IMR-90 (cell line): Measurements from ENCODE around the gene CSRP2. TPM values are rescaled to one million over a fixed set of nuclear protein-coding genes. Genes with fewer than 3 reads are reported as not detected.

Source experiments
- ATAC-seq: fragments of 200-7000 bp; cut with Tn5 transposase; 2 replicates; pipeline ENCODE4 v1.9.1; 2020; ENCODE audit warnings: low read depth, mild to moderate bottlenecking, moderate library complexity
- BruUV-seq: library from RNA; stranded (reverse); fragments of 400-500 nt; replicated peaks from 2 replicates; lab custom pipeline; 2021; lab: Mats Ljungman, UMichigan
- CTCF ChIA-PET: fragments of 300-600 bp; formaldehyde crosslinking; extraction: SDS; loops from one replicate; lab custom pipeline; 2021; ENCODE audit warnings: antibody characterized with exemption; lab: Yijun Ruan, JAX
- POLR2A ChIA-PET: fragments of 300-600 bp; sonication (Branson Sonifier 250); formaldehyde crosslinking; loops from one replicate; lab custom pipeline; 2022; ENCODE audit warnings: antibody characterized with exemption; ENCODE audit not compliant: unreplicated experiment; lab: Charles Lee
- DNase-seq: peaks from one replicate; pipeline ENCODE4 v3.0.0; 2013
- H2AFZ ChIP-seq: replicated peaks from 2 replicates; pipeline ENCODE3; 2013; ENCODE audit warnings: low read length, mild to moderate bottlenecking; ENCODE audit not compliant: poor library complexity
- H2AK5ac ChIP-seq: 2 replicates; pipeline ENCODE4 v1.6.1; 2013; ENCODE audit warnings: low read depth, low read length, inconsistent platforms
- H2AK9ac ChIP-seq: replicated peaks from 2 replicates; pipeline ENCODE3; 2013; ENCODE audit warnings: mild to moderate bottlenecking, low read depth, low read length, moderate library complexity; ENCODE audit not compliant: poor library complexity
- H2BK120ac ChIP-seq: 2 replicates; pipeline ENCODE4 v1.6.1; 2013; ENCODE audit warnings: low read depth, low read length, inconsistent platforms
- H2BK15ac ChIP-seq: 3 replicates; pipeline ENCODE4 v1.6.1; 2013; ENCODE audit warnings: low read depth, low read length, inconsistent platforms
- H2BK20ac ChIP-seq: 2 replicates; pipeline ENCODE4 v1.6.1; 2013; ENCODE audit warnings: low read depth, mild to moderate bottlenecking, inconsistent platforms, low read length, moderate library complexity
- H2BK5ac ChIP-seq: 2 replicates; pipeline ENCODE4 v1.6.1; 2013; ENCODE audit warnings: mild to moderate bottlenecking, low read depth, low read length, inconsistent platforms; ENCODE audit not compliant: poor library complexity, severe bottlenecking
- H3K14ac ChIP-seq: replicated peaks from 2 replicates; pipeline ENCODE4 v1.6.1; 2013; ENCODE audit warnings: low read depth, low read length, inconsistent platforms
- H3K18ac ChIP-seq: 2 replicates; pipeline ENCODE4 v1.6.1; 2013; ENCODE audit warnings: low read depth, low read length, control low read depth
- H3K23ac ChIP-seq: 2 replicates; pipeline ENCODE4 v1.6.1; 2013; ENCODE audit warnings: low read depth, low read length, inconsistent platforms
- H3K27ac ChIP-seq: 2 replicates; pipeline ENCODE4 v1.5.1; 2013; ENCODE audit warnings: mild to moderate bottlenecking, control low read depth, low read length; ENCODE audit not compliant: insufficient read depth
- H3K27me3 ChIP-seq: 2 replicates; pipeline ENCODE4 v1.6.1; 2013; ENCODE audit warnings: low read length; ENCODE audit not compliant: control insufficient read depth, insufficient read depth
- H3K36me3 ChIP-seq: 2 replicates; pipeline ENCODE4 v1.6.1; 2013; ENCODE audit warnings: low read length, mixed read lengths; ENCODE audit not compliant: control insufficient read depth, insufficient read depth
- H3K4ac ChIP-seq: 2 replicates; pipeline ENCODE4 v1.6.1; 2013; ENCODE audit warnings: low read depth, low read length, inconsistent platforms
- H3K4me1 ChIP-seq: 2 replicates; pipeline ENCODE4 v1.6.1; 2013; ENCODE audit warnings: low read length, mixed read lengths; ENCODE audit not compliant: control insufficient read depth, insufficient read depth
- H3K4me2 ChIP-seq: 2 replicates; pipeline ENCODE4 v1.6.1; 2013; ENCODE audit warnings: low read depth, mild to moderate bottlenecking, control low read depth, low read length, moderate library complexity
- H3K4me3 ChIP-seq: 2 replicates; pipeline ENCODE4 v1.5.1; 2013; ENCODE audit warnings: low read depth, mild to moderate bottlenecking, control low read depth, low read length, moderate library complexity; ENCODE audit not compliant: insufficient read depth
- H3K56ac ChIP-seq: 2 replicates; pipeline ENCODE4 v1.6.1; 2013; ENCODE audit warnings: low read length, inconsistent platforms; ENCODE audit not compliant: insufficient read depth; ENCODE audit errors: extremely low read depth
- H3K79me1 ChIP-seq, 2 experiments: 2 replicates each; pipeline ENCODE4 v1.6.1; 2013; ENCODE audit warnings: low read length in 2 of 2, inconsistent platforms in 1 of 2, low read depth in 1 of 2
- H3K9ac ChIP-seq: 2 replicates; pipeline ENCODE4 v1.6.1; 2013; ENCODE audit warnings: low read depth, low read length, control low read depth
- H3K9me1 ChIP-seq: 2 replicates; pipeline ENCODE4 v1.6.1; 2013; ENCODE audit warnings: low read length, inconsistent platforms; ENCODE audit not compliant: insufficient read depth
- H3K9me3 ChIP-seq: 2 replicates; pipeline ENCODE4 v1.6.1; 2013; ENCODE audit warnings: low read length; ENCODE audit not compliant: control insufficient read depth, insufficient read depth
- H4K20me1 ChIP-seq: 2 replicates; pipeline ENCODE4 v1.6.1; 2013; ENCODE audit warnings: low read length, inconsistent platforms; ENCODE audit not compliant: insufficient read depth
- H4K5ac ChIP-seq: 2 replicates; pipeline ENCODE4 v1.6.1; 2013; ENCODE audit warnings: mild to moderate bottlenecking, low read depth, low read length, control low read depth
- H4K8ac ChIP-seq, 2 experiments: 2 replicates each; pipeline ENCODE4 v1.6.1; 2013; ENCODE audit warnings: low read depth in 2 of 2, low read length in 2 of 2, control low read depth in 1 of 2, inconsistent platforms in 1 of 2
- H4K91ac ChIP-seq: 2 replicates; pipeline ENCODE4 v1.6.1; 2013; ENCODE audit warnings: low read depth, low read length, inconsistent platforms; ENCODE audit not compliant: insufficient read depth
- BHLHE40 ChIP-seq: fragments of 150-350 bp; IDR thresholded peaks from 2 replicates; pipeline ENCODE4 v1.6.1; 2016; ENCODE audit warnings: mild to moderate bottlenecking, low read depth, low read length
- CEBPB ChIP-seq: IDR thresholded peaks from 2 replicates; pipeline ENCODE4 v1.6.1; 2012; ENCODE audit warnings: low read depth, low read length, improper control_type of control experiment
- CHD1 ChIP-seq: IDR thresholded peaks from 2 replicates; pipeline ENCODE4 v1.6.1; 2012; ENCODE audit warnings: low read depth, low read length, improper control_type of control experiment
- FOS ChIP-seq: fragments of 150-350 bp; IDR thresholded peaks from 2 replicates; pipeline ENCODE4 v1.6.1; 2016; ENCODE audit warnings: low read depth, low read length
- MAFK ChIP-seq: IDR thresholded peaks from 2 replicates; pipeline ENCODE4 v1.6.1; 2012; ENCODE audit warnings: low read depth, low read length, improper control_type of control experiment
- MAZ ChIP-seq: IDR thresholded peaks from 2 replicates; pipeline ENCODE4 v1.6.1; 2012; ENCODE audit warnings: low read depth, mild to moderate bottlenecking, low read length, improper control_type of control experiment, moderate library complexity, borderline replicate concordance
- MXI1 ChIP-seq: IDR thresholded peaks from 2 replicates; pipeline ENCODE4 v1.6.1; 2012; ENCODE audit warnings: low read depth, mild to moderate bottlenecking, low read length, moderate library complexity, borderline replicate concordance
- NFE2L2 ChIP-seq: fragments of 150-350 bp; IDR thresholded peaks from 2 replicates; pipeline ENCODE4 v1.6.1; 2016; ENCODE audit warnings: low read depth, mild to moderate bottlenecking, low read length
- POLR2A ChIP-seq: IDR thresholded peaks from 2 replicates; pipeline ENCODE4 v1.6.1; 2012; ENCODE audit warnings: mild to moderate bottlenecking, low read depth, low read length
- RAD21 ChIP-seq: IDR thresholded peaks from 2 replicates; pipeline ENCODE4 v1.6.1; 2012; ENCODE audit warnings: low read length, improper control_type of control experiment
- RCOR1 ChIP-seq: IDR thresholded peaks from 2 replicates; pipeline ENCODE4 v1.6.1; 2012; ENCODE audit warnings: mild to moderate bottlenecking, low read length, improper control_type of control experiment; ENCODE audit not compliant: insufficient replicate concordance
- RFX5 ChIP-seq: IDR thresholded peaks from 2 replicates; pipeline ENCODE4 v1.8.0; 2012; ENCODE audit warnings: low read depth, mild to moderate bottlenecking, low read length, moderate library complexity
- SMC3 ChIP-seq: fragments of 150-350 bp; IDR thresholded peaks from 2 replicates; pipeline ENCODE4 v1.6.1; 2016; ENCODE audit warnings: low read depth, mild to moderate bottlenecking, antibody characterized with exemption, low read length, moderate library complexity
- WGBS, 2 experiments: methylation state at CpG; one replicate each; pipeline versions ENCODE4 v1.1.5 to v1.1.7; 2013; ENCODE audit warnings: missing lambda C conversion rate in 2 of 2; ENCODE audit not compliant: insufficient read length in 1 of 2; ENCODE audit errors: extremely low coverage in 2 of 2; 5-methylcytosine and 5-hydroxymethylcytosine counted together
- dilution Hi-C: fragments of 300-500 bp; cut with HindIII; formaldehyde crosslinking; loops from one replicate; pipeline ENCODE4 v1.14.3; 2018; ENCODE audit warnings: low sequenced_read_pairs; ENCODE audit not compliant: unreplicated experiment
- in situ Hi-C: fragments of 300-500 bp; cut with MboI; formaldehyde crosslinking; loops from 3 replicates; pipeline ENCODE4 v1.14.3; 2019; ENCODE audit warnings: low sequenced_read_pairs, inconsistent platforms, mixed read lengths
- intact Hi-C: fragments of 100-400 bp; cut with micrococcal nuclease; formaldehyde crosslinking; loops from 2 replicates; pipeline ENCODE4 v1.10.0; 2022
- polyA plus RNA-seq, 3 experiments: library from polyadenylated mRNA; depleted of rRNA; stranded (reverse); fragments of >200 nt; gene quantifications; 2 replicates each; pipeline ENCODE4 v1.2.3, GENCODE V29; 2012; ENCODE audit warnings: low replicate concordance in 1 of 3
- total RNA-seq: library from RNA; depleted of rRNA; stranded (reverse); fragments of >200 nt; gene quantifications from 2 replicates; pipeline ENCODE4 v1.2.3, GENCODE V29; 2012
- TF ChIP-seq, protein P1 (sequence below): fragments of 150-350 bp; IDR thresholded peaks from 2 replicates; pipeline ENCODE4 v1.6.1; 2016; ENCODE audit warnings: low read depth, mild to moderate bottlenecking, low read length, moderate library complexity, borderline replicate concordance
- TF ChIP-seq, protein P2 (sequence below): fragments of 150-350 bp; IDR thresholded peaks from 2 replicates; pipeline ENCODE4 v1.6.1; 2017; ENCODE audit warnings: mild to moderate bottlenecking, antibody characterized with exemption, low read length, low read depth

The CSRP2 gene
- total and polyA plus RNA-seq, 2 of the 4 experiments (the other 2 are of a cell fraction), result 156 to 179 TPM

DNA sequence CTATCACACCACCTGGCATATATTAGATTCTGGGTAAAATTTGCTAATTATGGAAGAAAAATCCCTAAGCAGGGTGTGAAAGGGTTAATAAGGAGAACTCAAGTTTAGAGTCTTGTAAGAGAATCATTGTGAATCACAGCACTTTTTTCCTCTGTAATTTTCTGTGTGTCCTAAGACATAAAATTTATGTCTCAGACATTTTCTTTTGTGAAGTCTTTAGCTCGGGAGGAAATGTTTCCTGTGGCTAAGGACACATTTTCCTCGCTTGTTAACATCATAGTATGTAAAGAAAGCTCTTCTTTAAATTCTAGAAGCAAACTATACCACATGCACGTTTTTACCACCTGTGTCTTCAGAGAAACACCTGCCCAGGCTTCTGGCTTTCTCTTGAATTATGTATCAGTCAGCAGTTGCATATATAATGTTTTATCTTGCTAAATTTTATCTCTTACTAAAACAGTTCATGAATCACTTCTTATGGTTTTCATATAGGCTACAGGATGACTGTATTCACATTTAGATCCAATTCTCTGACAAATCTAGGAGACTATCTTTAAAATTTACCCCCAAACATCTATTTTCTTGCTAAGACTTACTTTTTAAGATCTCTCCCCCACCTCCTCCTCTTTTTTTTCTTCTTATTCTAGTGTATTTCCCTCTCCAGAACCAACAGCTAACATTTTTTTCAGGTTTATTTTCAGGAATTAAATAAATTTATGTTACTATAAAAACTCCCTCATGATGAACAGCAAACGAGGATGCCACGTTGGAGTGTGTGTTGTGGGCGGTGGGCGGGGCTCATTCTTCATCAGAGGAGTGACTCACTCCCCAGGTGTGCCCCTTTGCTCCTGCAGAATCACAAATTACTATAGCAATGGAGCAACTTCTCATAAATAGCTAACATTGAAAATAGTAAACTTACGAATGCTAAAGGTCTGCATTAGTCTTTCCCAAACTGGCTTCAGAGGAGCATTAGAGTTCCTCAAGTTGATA lies 11.6 kb upstream of the CSRP2 start:
- no CpG with 5 or more reads among the region's 8 CpGs for WGBS, 2 experiments
- intact Hi-C loops, result no loop called here
- H2AK5ac ChIP-seq, result no peak overlapping the region
- no peak overlapping the region for H2BK120ac ChIP-seq
- H4K5ac ChIP-seq, result no peak overlapping the region
- ChIA-PET CTCF (no interaction called here), POLR2A (no interaction called here)
- no peak overlapping the region for H3K56ac ChIP-seq
- H3K4me2 ChIP-seq, result no peak overlapping the region
- H2BK5ac ChIP-seq, result no peak overlapping the region
- no peak overlapping the region for H2AFZ ChIP-seq
- H3K23ac ChIP-seq, result no peak overlapping the region
- dilution Hi-C loops, result no loop called here
- no peaks in the 10 kb centered on the region for H3K36me3 ChIP-seq
- no peak overlapping the region for H2BK20ac ChIP-seq
- H4K8ac ChIP-seq, result no peak overlapping the region
- no peak overlapping the region for H3K4me3 ChIP-seq
- BruUV-seq, result no TSS peak
- H2BK15ac ChIP-seq, result no peak overlapping the region
- in situ Hi-C loops, result no loop called here
- H3K27ac ChIP-seq, result no peak overlapping the region
- peaks cover 4% of the 10 kb centered on the region; the same call in 1 of the 2 replicates for H3K9me3 ChIP-seq
- H3K9ac ChIP-seq, result no peak overlapping the region
- H3K27me3 ChIP-seq, result no peaks in the 10 kb centered on the region; the same call in 1 of the 2 replicates
- no peaks in the 10 kb centered on the region for H3K9me1 ChIP-seq
- no peak overlapping the region for H3K14ac ChIP-seq
- H3K18ac ChIP-seq, result no peak overlapping the region
- no peak overlapping the region for H4K91ac ChIP-seq
- no peaks in the 10 kb centered on the region for H3K4me1 ChIP-seq
- H4K20me1 ChIP-seq, result no peaks in the 10 kb centered on the region
- H3K79me1 ChIP-seq, result no peaks in the 10 kb centered on the region
- DNase-seq, result no peak
- no peak overlapping the region for H2AK9ac ChIP-seq
- ATAC-seq, result no peak
- no peak overlapping the region for H3K4ac ChIP-seq
- TF ChIP-seq MAZ (no peak), CHD1 (no peak), MAFK (no peak), POLR2A (no peak), SMC3 (no peak), FOS (no peak), BHLHE40 (no peak), MXI1 (no peak), RCOR1 (no peak), RAD21 (no peak), CEBPB (no peak), RFX5 (no peak), NFE2L2 (no peak)
- TF ChIP-seq, protein P1, sequence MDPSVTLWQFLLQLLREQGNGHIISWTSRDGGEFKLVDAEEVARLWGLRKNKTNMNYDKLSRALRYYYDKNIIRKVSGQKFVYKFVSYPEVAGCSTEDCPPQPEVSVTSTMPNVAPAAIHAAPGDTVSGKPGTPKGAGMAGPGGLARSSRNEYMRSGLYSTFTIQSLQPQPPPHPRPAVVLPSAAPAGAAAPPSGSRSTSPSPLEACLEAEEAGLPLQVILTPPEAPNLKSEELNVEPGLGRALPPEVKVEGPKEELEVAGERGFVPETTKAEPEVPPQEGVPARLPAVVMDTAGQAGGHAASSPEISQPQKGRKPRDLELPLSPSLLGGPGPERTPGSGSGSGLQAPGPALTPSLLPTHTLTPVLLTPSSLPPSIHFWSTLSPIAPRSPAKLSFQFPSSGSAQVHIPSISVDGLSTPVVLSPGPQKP, result no peak
- TF ChIP-seq, protein P2, sequence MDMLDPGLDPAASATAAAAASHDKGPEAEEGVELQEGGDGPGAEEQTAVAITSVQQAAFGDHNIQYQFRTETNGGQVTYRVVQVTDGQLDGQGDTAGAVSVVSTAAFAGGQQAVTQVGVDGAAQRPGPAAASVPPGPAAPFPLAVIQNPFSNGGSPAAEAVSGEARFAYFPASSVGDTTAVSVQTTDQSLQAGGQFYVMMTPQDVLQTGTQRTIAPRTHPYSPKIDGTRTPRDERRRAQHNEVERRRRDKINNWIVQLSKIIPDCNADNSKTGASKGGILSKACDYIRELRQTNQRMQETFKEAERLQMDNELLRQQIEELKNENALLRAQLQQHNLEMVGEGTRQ, result no peak
